H1 (cell line): ENCODE data around the gene SSB. TPM values are rescaled to one million over a fixed set of nuclear protein-coding genes. Genes with fewer than 3 reads are reported as not detected.

ENCODE experiments used
- BRCA1 ChIP-seq: IDR thresholded peaks from 2 replicates; pipeline ENCODE4 v1.6.1; 2012; ENCODE audit warnings: low read depth, low read length, improper control_type of control experiment
- GABPA ChIP-seq: IDR thresholded peaks from 2 replicates; pipeline ENCODE4 v1.6.1; 2011; ENCODE audit warnings: mild to moderate bottlenecking, low read length, moderate library complexity, borderline replicate concordance; ENCODE audit not compliant: insufficient read depth
- RAD21 ChIP-seq, 2 experiments: IDR thresholded peaks in 1 of 2; conservative IDR thresholded peaks in 1 of 2; 2 replicates each; pipeline ENCODE4 v1.6.1; 2011; ENCODE audit warnings: low read depth in 2 of 2, low read length in 2 of 2, improper control_type of control experiment in 1 of 2, inconsistent platforms in 1 of 2, mild to moderate bottlenecking in 1 of 2, moderate library complexity in 1 of 2
- polyA plus RNA-seq, 7 experiments: library from polyadenylated mRNA; depleted of rRNA in 3 of 7; stranded (reverse) in 5 of 7; unstranded in 2 of 7; fragments of >200 nt in 5 of 7; fragments of 200-250 nt in 2 of 7; gene quantifications; 1 replicate in 5 of 7; 2 replicates in 1 of 7; 4 replicates in 1 of 7; pipeline versions ENCODE4 v1.2.1 to v1.2.3, GENCODE V29; 2011 to 2013; ENCODE audit warnings: missing spikeins in 2 of 7, mixed read lengths in 2 of 7
- total RNA-seq: library from RNA; stranded (reverse); fragmentation: NEBNext Ultra II Directional; extraction: Animal tissue kit (Norgen Biotek cat#: 25700); gene quantifications from 2 replicates; pipeline ENCODE4 v1.2.1, GENCODE V29; 2021

Gene SSB
- total and polyA plus RNA-seq, 2 of the 8 experiments (the other 6 are each of a cell fraction or from before 2014, with no cell fraction given): 60.8 to 270 TPM

DNA sequence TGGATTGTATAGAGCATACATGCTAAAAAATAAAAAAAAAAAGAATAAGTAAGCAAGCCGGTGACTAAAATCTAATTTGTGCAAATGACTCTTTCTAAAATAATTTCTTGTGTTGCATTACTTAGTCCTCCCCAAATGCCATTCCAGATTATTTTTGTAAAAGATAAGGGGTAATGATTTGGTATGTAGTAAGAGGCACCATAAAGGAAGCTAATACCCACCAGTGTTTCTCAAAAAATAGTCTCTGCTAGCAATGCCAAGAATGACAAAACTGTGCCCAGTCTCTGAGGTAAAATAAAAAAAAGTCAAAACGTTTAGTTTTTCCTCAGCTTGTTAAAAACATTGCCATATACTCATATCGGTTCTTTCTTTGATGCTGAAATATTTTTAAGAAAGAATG is 23.4 kb downstream of the SSB start (continued):
- TF ChIP-seq BRCA1 (no peak), RAD21 (IDR thresholded peaks at IDR 0.05 in 1 of 2, conservative IDR thresholded peaks at IDR 0.05 in 1 of 2; ENCODE audit: low read depth in 2 of 2, low read length in 2 of 2) (no peak), GABPA (no peak)
